Panc1 (cell line): Measurements from ENCODE around the gene ADIPOR2. TPM values are rescaled to one million over a fixed set of nuclear protein-coding genes. Genes with fewer than 3 reads are reported as not detected.

Experiments used
- ATAC-seq: fragments of 200-7000 bp; cut with Tn5 transposase; 2 replicates; pipeline ENCODE4 v1.9.1; 2020; ENCODE audit warnings: mild to moderate bottlenecking, moderate library complexity
- BruUV-seq: library from RNA; stranded (reverse); fragments of 400-500 nt; replicated peaks from 2 replicates; lab custom pipeline; 2021; lab: Mats Ljungman, UMichigan
- CTCF ChIA-PET: fragments of 300-600 bp; sonication (Branson Sonifier 250); formaldehyde crosslinking; loops from one replicate; lab custom pipeline; 2022; ENCODE audit warnings: antibody characterized with exemption; lab: Charles Lee
- POLR2A ChIA-PET: fragments of 300-600 bp; sonication (Branson Sonifier 250); formaldehyde crosslinking; loops from one replicate; lab custom pipeline; 2022; ENCODE audit warnings: antibody characterized with exemption; lab: Charles Lee
- DNase-seq: peaks from one replicate; pipeline ENCODE4 v3.0.0-alpha.2; 2010; ENCODE audit warnings: low read depth, low spot score
- H3K27ac ChIP-seq: 2 replicates; pipeline ENCODE4 v1.5.1; 2011; ENCODE audit warnings: mild to moderate bottlenecking, low read length, inconsistent platforms
- H3K27me3 ChIP-seq: fragments of 200-500 bp; sonication (Bioruptor generic); 2 replicates; pipeline ENCODE4 v1.6.0; 2014; ENCODE audit warnings: low read length, inconsistent platforms; ENCODE audit not compliant: control insufficient read depth, insufficient read depth
- H3K36me3 ChIP-seq: fragments of 200-500 bp; sonication (Bioruptor generic); 2 replicates; pipeline ENCODE4 v1.5.1; 2014; ENCODE audit warnings: inconsistent platforms, mild to moderate bottlenecking, low read length, moderate library complexity; ENCODE audit not compliant: control insufficient read depth, insufficient read depth
- H3K4me1 ChIP-seq: 2 replicates; pipeline ENCODE4 v1.5.1; 2011; ENCODE audit warnings: inconsistent platforms, mild to moderate bottlenecking, low read length, moderate library complexity; ENCODE audit not compliant: control insufficient read depth, insufficient read depth
- H3K4me3 ChIP-seq, 2 experiments: 2 replicates each; pipeline ENCODE4 v1.5.1; 2011 to 2012; ENCODE audit warnings: low read depth in 2 of 2, low read length in 2 of 2, mild to moderate bottlenecking in 2 of 2, inconsistent platforms in 1 of 2, moderate library complexity in 1 of 2
- H3K9me3 ChIP-seq: fragments of 200-500 bp; sonication (Bioruptor generic); 2 replicates; pipeline ENCODE4 v1.5.1; 2014; ENCODE audit warnings: low read depth, mild to moderate bottlenecking, inconsistent platforms, low read length, moderate library complexity; ENCODE audit not compliant: control insufficient read depth, insufficient read depth
- POLR2AphosphoS5 ChIP-seq: IDR thresholded peaks from 2 replicates; pipeline ENCODE4 v1.6.1; 2012; ENCODE audit warnings: mild to moderate bottlenecking, low read depth, low read length, moderate library complexity
- REST ChIP-seq, 2 experiments: IDR thresholded peaks; 2 replicates each; pipeline ENCODE4 v1.6.1; 2011 to 2012; ENCODE audit warnings: low read depth in 2 of 2, control low read depth in 1 of 2, low read length in 1 of 2, mild to moderate bottlenecking in 1 of 2, moderate library complexity in 1 of 2; ENCODE audit not compliant: insufficient read depth in 1 of 2
- SIN3A ChIP-seq: IDR thresholded peaks from 2 replicates; pipeline ENCODE4 v1.6.1; 2012; ENCODE audit warnings: low read depth, mild to moderate bottlenecking, low read length, moderate library complexity, borderline replicate concordance; ENCODE audit not compliant: insufficient read depth
- TCF7L2 ChIP-seq: IDR thresholded peaks from 2 replicates; pipeline ENCODE4 v1.6.1; 2011; ENCODE audit warnings: mild to moderate bottlenecking, low read depth, low read length, inconsistent platforms
- in situ Hi-C: cut with HindIII; loops from 2 replicates; pipeline ENCODE4 v1.10.0; 2016; ENCODE audit warnings: low sequenced_read_pairs, low pct_unique_long_range_greater_than_20kb
- intact Hi-C: fragments of 100-400 bp; cut with micrococcal nuclease; formaldehyde crosslinking; loops from one replicate; pipeline ENCODE4 v1.10.0; 2022; ENCODE audit not compliant: unreplicated experiment
- total RNA-seq: library from RNA; stranded (reverse); gene quantifications from one replicate; pipeline ENCODE4 v1.2.1, GENCODE V29; 2021; ENCODE audit not compliant: unreplicated experiment
- TF ChIP-seq, protein P1 (sequence below): fragments of 450-650 bp; IDR thresholded peaks from 2 replicates; pipeline ENCODE4 v1.5.1; 2017; ENCODE audit warnings: mild to moderate bottlenecking

Gene ADIPOR2
- total RNA-seq, 1 experiment from 2014 or later, result 76.0 TPM

DNA sequence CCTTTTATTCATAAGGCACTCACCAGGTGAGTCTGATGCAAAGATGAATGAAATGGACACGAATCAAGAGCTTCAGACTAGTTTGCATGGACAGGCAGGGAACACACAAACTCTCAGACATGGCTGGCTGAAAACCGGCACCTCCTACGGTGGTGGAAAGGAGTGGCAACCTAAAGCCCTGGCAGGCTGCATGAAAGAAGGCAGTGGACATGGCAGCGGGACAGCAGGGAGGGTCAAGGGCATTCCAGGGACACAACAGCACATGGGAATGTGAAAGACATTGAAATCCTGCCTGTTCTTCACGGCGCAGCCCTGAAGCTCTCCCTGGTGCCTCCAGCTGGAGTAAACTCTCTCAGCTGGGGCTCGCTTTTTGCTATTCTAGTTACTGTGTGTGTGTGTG lies 112.9 kb downstream of the ADIPOR2 start:
- in situ Hi-C loops, result no loop called here
- ChIA-PET POLR2A (no interaction called here), CTCF (no interaction called here)
- Histone ChIP-seq H3K27me3 (no peaks in the 10 kb centered on the region), H3K36me3 (no peaks in the 10 kb centered on the region), H3K9me3 (no peaks in the 10 kb centered on the region), H3K4me1 (no peaks in the 10 kb centered on the region), H3K27ac (no peak overlapping the region), H3K4me3 (no peak overlapping the region)
- no peak for TF ChIP-seq POLR2AphosphoS5
- no peak for TF ChIP-seq TCF7L2
- TF ChIP-seq, protein P1, sequence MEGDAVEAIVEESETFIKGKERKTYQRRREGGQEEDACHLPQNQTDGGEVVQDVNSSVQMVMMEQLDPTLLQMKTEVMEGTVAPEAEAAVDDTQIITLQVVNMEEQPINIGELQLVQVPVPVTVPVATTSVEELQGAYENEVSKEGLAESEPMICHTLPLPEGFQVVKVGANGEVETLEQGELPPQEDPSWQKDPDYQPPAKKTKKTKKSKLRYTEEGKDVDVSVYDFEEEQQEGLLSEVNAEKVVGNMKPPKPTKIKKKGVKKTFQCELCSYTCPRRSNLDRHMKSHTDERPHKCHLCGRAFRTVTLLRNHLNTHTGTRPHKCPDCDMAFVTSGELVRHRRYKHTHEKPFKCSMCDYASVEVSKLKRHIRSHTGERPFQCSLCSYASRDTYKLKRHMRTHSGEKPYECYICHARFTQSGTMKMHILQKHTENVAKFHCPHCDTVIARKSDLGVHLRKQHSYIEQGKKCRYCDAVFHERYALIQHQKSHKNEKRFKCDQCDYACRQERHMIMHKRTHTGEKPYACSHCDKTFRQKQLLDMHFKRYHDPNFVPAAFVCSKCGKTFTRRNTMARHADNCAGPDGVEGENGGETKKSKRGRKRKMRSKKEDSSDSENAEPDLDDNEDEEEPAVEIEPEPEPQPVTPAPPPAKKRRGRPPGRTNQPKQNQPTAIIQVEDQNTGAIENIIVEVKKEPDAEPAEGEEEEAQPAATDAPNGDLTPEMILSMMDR, result no peak
- no peak for TF ChIP-seq REST (IDR thresholded peaks at IDR 0.05; ENCODE audit: insufficient read depth in 1 of 2, low read depth in 2 of 2, low read length in 1 of 2)
- TF ChIP-seq SIN3A, result no peak
- intact Hi-C loops, result no loop called here
- DNase-seq (no peak), ATAC-seq (no peak)
- no TSS peak for BruUV-seq

DNA sequence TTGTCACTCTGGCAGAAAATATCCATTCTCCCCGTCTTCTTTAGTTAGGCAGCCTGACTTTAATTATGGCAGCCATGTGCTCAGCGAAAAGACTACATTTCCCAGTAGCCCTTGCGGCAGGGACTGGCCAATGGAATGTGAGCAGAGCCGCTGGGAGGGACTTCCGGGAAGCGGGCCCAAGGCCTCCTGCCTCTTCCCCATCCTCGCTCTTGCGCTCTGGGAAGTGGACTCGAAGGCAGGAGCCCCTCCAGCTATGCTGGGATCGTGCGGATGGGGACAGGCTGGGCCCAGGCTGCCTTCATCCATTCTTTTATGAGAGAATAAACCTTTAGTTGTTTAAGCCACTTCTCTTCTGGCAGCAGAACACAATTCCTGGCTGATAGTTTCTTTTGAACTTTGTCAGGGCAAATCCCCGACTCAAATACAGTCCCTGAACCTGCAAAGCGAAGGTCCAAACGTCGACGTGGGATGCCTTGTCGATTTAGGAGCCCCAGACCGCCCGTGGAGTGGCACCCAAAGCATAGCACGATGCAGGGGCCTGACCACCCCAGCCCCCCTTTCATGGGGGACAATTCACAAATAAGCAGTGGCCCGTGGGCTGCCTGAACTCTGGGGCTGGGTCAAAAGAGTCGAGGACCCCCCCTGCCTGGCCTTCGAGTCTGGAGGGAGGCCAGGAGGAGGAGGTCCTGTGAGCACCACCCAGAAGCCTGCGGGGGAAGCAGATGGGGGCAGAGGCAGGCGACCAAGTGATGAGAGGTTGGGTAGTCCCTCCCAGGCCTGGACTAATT lies 113.9 kb downstream of the ADIPOR2 start:
- H3K27me3 ChIP-seq, result no peaks in the 10 kb centered on the region
- no peaks in the 10 kb centered on the region for H3K4me1 ChIP-seq
- in situ Hi-C loops, result no loop called here
- H3K4me3 ChIP-seq, result no peak overlapping the region
- TF ChIP-seq TCF7L2 (no peak), POLR2AphosphoS5 (no peak), SIN3A (no peak), REST (IDR thresholded peaks at IDR 0.05; ENCODE audit: insufficient read depth in 1 of 2, low read depth in 2 of 2, low read length in 1 of 2) (no peak)
- TF ChIP-seq, protein P1, result no peak
- peak overlapping the region; percentile 29; the same call in 1 of the 2 replicates for H3K27ac ChIP-seq
- ATAC-seq (peak; percentile 90), DNase-seq (no peak)
- no peaks in the 10 kb centered on the region for H3K9me3 ChIP-seq
- no TSS peak for BruUV-seq
- ChIA-PET CTCF (no interaction called here), POLR2A (no interaction called here)
- intact Hi-C loops, result no loop called here
- no peaks in the 10 kb centered on the region for H3K36me3 ChIP-seq
